Duodenal mucosa (tissue), 2 donors: ENCODE measurements around the gene NUFIP1.

ENCODE experiments used
- H3K27ac ChIP-seq: one replicate; pipeline ENCODE4 v1.7.0; 2013; ENCODE audit warnings: low read depth, low read length
- H3K27me3 ChIP-seq, 2 donors: one replicate each; pipeline ENCODE4 v1.7.0; 2013; ENCODE audit warnings: low read length in 2 of 2, control low read depth in 1 of 2; ENCODE audit not compliant: insufficient read depth in 2 of 2, control insufficient read depth in 1 of 2
- H3K36me3 ChIP-seq, 2 donors: one replicate each; pipeline ENCODE4 v1.7.0; 2013; ENCODE audit warnings: low read length in 2 of 2, control low read depth in 1 of 2; ENCODE audit not compliant: insufficient read depth in 2 of 2, control insufficient read depth in 1 of 2
- H3K4me1 ChIP-seq, 2 donors: one replicate each; pipeline ENCODE4 v1.7.0; 2013; ENCODE audit warnings: low read length in 2 of 2, control low read depth in 1 of 2; ENCODE audit not compliant: insufficient read depth in 2 of 2, control insufficient read depth in 1 of 2
- H3K4me3 ChIP-seq, 2 donors: one replicate each; pipeline ENCODE4 v1.7.0; 2013; ENCODE audit warnings: low read length in 2 of 2, low read depth in 1 of 2
- H3K9ac ChIP-seq, 2 donors: one replicate each; pipeline ENCODE4 v1.7.0; 2013; ENCODE audit warnings: low read length in 2 of 2, low read depth in 1 of 2
- H3K9me3 ChIP-seq, 2 donors: one replicate each; pipeline ENCODE4 v1.7.0; 2013; ENCODE audit warnings: low read length in 2 of 2, control low read depth in 1 of 2; ENCODE audit not compliant: control insufficient read depth in 1 of 2

The NUFIP1 gene

GRCh38 chr13:44894001-44894770 lies 95.1 kb downstream of the NUFIP1 start:
- Histone ChIP-seq H3K9ac (no peak overlapping the region), H3K27ac (no peak overlapping the region), H3K36me3 (no peaks in the 10 kb centered on the region), H3K27me3 (no peaks in the 10 kb centered on the region), H3K4me3 (no peak overlapping the region), H3K9me3 (no peaks in the 10 kb centered on the region), H3K4me1 (peaks cover 13 to 16% of the 10 kb centered on the region in 2 donors)
